Activated CD4-positive, alpha-beta T cell treated with anti-CD3 and anti-CD28 coated beads, Interleukin-2, amount 50 U/mL, for 24 hours (primary cell): ENCODE results near the gene GJD3.
"Not testable (repeated sequence)": the region's sequence is repeated elsewhere in the genome, so short reads cannot be mapped to it uniquely, and the experiment has no call there.

Experiments
- DNase-seq, 2 donors: peaks; one replicate each; pipeline ENCODE4 v3.0.0-alpha.2; 2020; ENCODE audit warnings: low read depth in 1 of 2, low spot score in 1 of 2

Gene GJD3

DNA sequence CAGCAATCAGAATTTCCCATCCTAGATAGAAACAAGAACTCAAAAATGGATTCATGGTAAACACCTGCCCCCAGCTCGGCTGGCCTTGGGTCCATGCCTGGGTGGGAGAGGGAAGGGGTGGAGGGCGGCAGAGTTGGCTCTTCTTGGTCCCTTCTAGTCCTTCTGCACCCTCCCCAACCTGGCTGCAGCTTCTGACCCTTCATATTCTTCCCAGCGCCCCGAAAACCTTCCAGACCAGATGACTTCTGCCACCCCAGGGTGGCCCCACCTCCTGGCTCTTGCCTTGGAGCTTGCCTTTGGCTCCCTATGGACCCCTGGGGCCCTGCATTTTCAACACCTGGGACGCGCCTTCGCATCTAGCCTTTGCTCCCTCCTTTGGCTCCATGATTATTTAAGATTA, 5.4 kb upstream of the GJD3 start:
- DNase-seq = no peak

- not testable (repeated sequence) for DNase-seq
Observed at GRCh38 chr17:40367728-40368127, 3.2 kb upstream of the GJD3 start.

- DNase-seq = no peak
Observed at GRCh38 chr17:40366861-40367518, 2.5 kb upstream of the GJD3 start.

GRCh38 chr17:40366076-40366860, 1.7 kb upstream of the GJD3 start:
- DNase-seq = no peak

DNA sequence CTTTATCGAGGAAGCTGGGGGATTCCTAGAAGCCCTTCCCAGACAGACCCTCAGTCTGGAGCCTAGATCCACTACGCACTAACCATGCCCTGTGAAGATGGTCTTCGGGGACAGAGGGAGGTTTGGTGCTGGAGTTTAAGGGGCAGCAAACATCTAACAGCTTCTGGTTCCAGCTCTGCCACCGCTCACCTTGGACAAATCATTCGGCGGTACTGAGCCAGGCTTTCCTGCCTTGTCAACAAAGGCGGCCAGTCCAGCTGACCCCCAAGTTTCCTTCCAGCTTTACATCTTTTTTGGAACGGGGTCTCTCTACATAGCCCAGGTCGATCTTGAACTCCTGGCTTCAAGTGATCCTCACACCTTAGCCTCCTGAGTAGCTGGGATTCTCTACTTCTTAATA, 369 bp upstream of the GJD3 start:
- DNase-seq = no peak

DNA sequence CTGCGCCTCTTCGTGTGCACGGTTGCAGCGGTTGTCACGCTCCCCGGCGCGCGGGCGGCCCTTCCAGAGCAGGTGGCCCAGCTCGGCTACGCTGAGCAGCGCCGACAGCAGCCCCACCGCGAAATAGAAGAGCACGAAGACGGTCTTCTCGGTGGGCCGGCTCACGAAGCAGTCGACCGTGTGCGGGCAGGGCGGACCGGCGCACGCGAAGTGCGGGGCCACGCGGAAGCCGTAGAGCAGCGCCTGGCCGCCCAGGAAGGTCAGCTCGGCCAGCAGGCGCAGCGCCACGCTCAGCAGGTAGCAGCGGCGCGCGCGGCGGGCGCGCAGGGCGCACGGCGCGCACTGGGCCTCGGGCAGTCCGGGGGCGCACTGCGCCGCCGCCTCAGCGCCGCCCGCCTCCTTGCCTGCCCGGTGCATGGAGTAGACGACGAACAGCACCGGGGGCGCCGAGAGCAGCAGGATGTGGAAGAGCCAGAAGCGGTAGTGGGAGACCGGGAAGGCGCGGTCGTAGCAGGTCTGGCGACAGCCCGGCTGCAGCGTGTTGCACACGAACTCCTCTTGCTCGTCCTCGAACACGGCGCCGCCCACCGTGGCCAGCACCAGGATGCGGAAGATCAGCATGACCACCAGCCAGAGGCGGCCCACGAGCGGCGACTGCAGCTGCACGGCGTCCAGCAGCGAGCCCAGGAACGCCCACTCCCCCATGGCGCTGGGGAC, 1.3 kb downstream of the GJD3 start:
- no peak for DNase-seq

GRCh38 chr17:40362696-40363110, 1.8 kb downstream of the GJD3 start:
- DNase-seq = peak; percentile 66 to 80

- DNase-seq = no peak
Observed at GRCh38 chr17:40361925-40362695, 2.4 kb downstream of the GJD3 start.

DNA sequence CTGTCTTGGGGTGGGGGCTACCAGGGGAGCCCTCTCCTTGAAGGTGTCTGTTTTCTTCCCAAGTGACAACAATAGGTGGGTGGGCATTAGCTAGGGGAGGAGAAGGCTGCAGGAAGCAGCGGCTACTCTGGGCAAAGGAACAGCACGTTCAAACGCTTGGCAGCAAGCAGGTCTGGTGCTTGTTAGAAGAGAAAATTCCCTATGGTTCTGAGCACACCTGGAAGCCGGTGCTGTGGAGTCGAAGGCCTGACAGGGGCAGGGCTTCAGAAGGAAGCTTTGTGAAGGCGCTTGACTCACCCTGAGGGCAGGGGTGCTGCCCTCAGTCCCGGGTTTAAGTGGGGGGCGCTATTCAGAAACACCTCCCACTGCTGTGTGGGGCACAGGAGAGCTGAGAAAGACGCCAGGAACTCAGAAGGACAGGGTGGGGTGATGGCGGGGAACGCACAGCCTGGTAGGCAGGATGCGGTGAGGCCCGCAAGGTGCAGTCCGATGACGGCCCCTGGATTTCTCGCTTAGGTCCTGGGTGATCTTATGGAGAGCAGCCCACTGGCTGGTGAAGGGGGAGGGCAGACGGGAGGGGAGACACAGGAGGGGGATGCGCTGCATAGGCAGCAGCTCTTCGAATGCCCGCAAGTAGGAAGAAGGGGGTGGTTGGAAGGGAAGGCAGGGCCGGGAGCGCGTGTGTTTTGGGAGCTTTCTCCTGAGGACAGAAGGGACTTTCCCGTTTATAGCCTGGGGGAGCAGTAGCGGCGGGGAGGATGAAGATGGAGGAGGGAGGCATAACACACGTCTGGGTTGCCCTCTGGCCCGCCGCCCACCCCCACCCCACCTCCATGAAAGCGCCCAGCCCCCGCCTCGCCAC, 3.2 kb downstream of the GJD3 start:
- DNase-seq = no peak

GRCh38 chr17:40360091-40360490, 4.4 kb downstream of the GJD3 start:
- DNase-seq = no peak

- peak; percentile 83 to 85 for DNase-seq
Observed at GRCh38 chr17:40358323-40359038, 6.1 kb downstream of the GJD3 start.

- DNase-seq = no peak
Observed at GRCh38 chr17:40356990-40357881, 7.3 kb downstream of the GJD3 start.

DNA sequence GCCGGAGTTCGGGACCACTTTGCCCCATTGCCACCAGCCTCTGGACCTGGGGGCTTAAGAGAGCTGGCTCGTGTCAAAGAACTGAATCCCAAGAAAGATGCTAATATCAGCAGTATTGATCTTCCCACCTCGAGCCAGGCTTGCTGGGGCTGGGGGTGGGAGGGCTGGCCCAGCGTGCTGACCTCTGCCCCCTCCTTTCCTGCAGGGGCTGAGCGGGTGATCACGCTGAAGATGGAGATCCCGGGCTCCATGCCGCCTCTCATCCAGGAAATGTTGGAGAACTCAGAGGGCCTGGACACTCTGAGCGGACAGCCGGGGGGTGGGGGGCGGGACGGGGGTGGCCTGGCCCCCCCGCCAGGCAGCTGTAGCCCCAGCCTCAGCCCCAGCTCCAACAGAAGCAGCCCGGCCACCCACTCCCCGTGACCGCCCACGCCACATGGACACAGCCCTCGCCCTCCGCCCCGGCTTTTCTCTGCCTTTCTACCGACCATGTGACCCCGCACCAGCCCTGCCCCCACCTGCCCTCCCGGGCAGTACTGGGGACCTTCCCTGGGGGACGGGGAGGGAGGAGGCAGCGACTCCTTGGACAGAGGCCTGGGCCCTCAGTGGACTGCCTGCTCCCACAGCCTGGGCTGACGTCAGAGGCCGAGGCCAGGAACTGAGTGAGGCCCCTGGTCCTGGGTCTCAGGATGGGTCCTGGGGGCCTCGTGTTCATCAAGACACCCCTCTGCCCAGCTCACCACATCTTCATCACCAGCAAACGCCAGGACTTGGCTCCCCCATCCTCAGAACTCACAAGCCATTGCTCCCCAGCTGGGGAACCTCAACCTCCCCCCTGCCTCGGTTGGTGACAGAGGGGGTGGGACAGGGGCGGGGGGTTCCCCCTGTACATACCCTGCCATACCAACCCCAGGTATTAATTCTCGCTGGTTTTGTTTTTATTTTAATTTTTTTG, 8.5 kb downstream of the GJD3 start:
- no peak for DNase-seq

DNA sequence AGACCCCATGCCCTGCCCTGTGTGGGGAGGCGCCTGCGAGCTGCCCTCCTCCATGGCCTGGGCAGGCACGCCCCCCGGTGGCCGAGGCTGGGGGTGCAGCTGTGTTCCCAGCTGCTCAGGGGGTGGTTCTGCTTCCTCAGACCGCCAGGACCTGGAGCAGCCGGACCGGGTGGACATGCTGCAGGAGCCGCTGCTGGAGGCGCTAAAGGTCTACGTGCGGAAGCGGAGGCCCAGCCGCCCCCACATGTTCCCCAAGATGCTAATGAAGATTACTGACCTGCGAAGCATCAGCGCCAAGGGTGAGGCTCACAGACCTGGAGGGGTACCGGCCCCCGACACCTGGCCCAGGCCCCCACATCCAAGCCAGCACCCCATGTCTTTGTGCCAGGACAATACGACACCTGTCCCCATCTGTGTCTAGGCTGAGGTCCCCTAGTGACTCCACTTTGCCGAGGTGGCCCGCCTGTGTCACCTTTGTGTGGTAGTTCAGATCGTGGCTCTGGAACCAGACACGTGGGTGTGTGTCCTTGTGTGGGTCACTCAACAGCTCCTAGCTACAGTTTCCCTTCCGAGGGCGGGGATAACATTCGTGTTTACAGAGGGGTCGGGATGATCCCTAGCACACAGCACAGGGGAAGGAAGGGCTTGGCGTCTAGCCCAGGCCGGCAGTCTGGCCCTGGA, 9.3 kb downstream of the GJD3 start:
- DNase-seq = peak; percentile 69 to 75

GRCh38 chr17:40354221-40355122, 10.1 kb downstream of the GJD3 start:
- no peak for DNase-seq

GRCh38 chr17:40352779-40353394, 11.7 kb downstream of the GJD3 start:
- no peak for DNase-seq
